Nephron (organoid): Measurements from ENCODE around the gene FER1L5.

Experiments
- H3K27ac Mint-ChIP-seq, 3 experiments: 2 replicates each; pipeline ENCODE4 v1.8.0; 2020; ENCODE audit warnings: mixed read lengths in 3 of 3, mild to moderate bottlenecking in 2 of 3, moderate library complexity in 1 of 3
- H3K27me3 Mint-ChIP-seq: 2 replicates; pipeline ENCODE4 v1.8.0; 2021; ENCODE audit warnings: low read depth, mild to moderate bottlenecking, moderate library complexity, mixed read lengths
- H3K36me3 Mint-ChIP-seq: 2 replicates; pipeline ENCODE4 v1.8.0; 2020; ENCODE audit warnings: low read depth, mixed read lengths
- H3K4me1 Mint-ChIP-seq: 2 replicates; pipeline ENCODE4 v1.8.0; 2020; ENCODE audit warnings: mixed read lengths
- H3K4me3 Mint-ChIP-seq, 3 experiments: 2 replicates each; pipeline ENCODE4 v1.8.0; 2020; ENCODE audit warnings: mild to moderate bottlenecking in 3 of 3, mixed read lengths in 3 of 3, moderate library complexity in 2 of 3
- H3K9me3 Mint-ChIP-seq: 2 replicates; pipeline ENCODE4 v1.8.0; 2020; ENCODE audit warnings: mixed read lengths
- TF ChIP-seq, protein P1 (sequence below), 3 experiments: fragments of 200-600 bp; sonication (generic); IDR thresholded peaks; one replicate each; pipeline ENCODE4 v1.5.0; 2021; ENCODE audit warnings: antibody characterized with exemption in 3 of 3; ENCODE audit not compliant: unreplicated experiment in 3 of 3

Gene FER1L5

DNA sequence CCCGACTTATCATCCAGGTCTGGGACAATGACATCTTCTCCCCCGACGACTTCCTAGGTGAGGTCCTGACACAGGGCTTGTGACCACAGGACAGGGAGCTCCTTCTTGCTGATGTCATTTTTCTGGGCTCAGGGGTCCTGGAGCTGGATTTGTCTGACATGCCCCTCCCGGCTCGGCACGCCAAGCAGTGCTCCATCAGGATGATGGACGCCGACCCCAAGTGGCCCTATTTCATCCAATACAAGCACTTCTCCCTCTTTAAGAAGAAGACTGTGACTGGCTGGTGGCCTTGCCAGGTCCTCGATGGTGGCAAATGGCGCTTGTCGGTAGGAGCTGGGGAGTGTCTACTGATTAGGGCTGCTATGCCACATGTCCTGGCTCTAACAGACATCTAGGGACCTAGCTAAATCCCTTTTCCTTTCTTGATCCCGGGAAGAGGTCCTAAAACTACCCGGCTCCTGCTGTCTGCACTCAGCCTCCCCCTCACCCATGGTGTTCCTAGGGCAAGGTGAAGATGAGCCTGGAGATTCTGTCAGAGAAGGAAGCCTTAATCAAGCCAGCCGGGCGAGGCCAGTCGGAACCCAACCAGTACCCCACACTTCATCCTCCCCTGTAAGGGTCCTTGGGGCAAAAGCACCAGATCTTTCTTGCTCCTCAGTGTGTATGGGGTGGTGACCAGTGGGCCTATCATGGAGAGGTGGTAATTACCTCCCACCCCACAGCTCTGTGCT, 60.6 kb downstream of the FER1L5 start:
- H3K27ac Mint-ChIP-seq, result no peak overlapping the region
- H3K4me1 Mint-ChIP-seq, result no peaks in the 10 kb centered on the region
- no peak overlapping the region for H3K4me3 Mint-ChIP-seq
- H3K27me3 Mint-ChIP-seq, result no peaks in the 10 kb centered on the region
- peaks cover 68% of the 10 kb centered on the region for H3K36me3 Mint-ChIP-seq
- TF ChIP-seq, protein P1, sequence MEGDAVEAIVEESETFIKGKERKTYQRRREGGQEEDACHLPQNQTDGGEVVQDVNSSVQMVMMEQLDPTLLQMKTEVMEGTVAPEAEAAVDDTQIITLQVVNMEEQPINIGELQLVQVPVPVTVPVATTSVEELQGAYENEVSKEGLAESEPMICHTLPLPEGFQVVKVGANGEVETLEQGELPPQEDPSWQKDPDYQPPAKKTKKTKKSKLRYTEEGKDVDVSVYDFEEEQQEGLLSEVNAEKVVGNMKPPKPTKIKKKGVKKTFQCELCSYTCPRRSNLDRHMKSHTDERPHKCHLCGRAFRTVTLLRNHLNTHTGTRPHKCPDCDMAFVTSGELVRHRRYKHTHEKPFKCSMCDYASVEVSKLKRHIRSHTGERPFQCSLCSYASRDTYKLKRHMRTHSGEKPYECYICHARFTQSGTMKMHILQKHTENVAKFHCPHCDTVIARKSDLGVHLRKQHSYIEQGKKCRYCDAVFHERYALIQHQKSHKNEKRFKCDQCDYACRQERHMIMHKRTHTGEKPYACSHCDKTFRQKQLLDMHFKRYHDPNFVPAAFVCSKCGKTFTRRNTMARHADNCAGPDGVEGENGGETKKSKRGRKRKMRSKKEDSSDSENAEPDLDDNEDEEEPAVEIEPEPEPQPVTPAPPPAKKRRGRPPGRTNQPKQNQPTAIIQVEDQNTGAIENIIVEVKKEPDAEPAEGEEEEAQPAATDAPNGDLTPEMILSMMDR (IDR thresholded peaks at IDR 0.05; ENCODE audit: unreplicated experiment in 3 of 3), result no peak
- H3K9me3 Mint-ChIP-seq, result no peaks in the 10 kb centered on the region

DNA sequence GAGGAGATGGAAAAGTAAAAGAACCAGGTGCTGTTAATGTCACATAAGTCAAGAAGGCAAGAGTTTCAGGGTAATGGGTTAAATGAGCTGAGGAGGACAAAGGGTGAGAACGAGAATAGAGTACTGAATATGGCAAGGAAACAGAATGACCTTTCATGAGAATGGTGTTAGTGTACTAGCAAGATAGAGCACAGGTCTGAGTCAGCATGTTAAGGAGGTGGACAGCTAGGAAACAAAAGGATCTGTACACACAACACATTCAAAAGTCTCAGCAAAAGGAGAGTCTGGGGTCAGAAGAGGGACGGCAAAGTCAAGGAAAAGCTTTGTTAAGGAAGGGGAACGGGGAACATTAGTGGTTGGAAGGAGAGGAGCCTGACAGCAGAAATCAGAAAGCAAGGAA, 68.4 kb downstream of the FER1L5 start:
- H3K9me3 Mint-ChIP-seq, result no peaks in the 10 kb centered on the region
- TF ChIP-seq, protein P1 (IDR thresholded peaks at IDR 0.05; ENCODE audit: unreplicated experiment in 3 of 3), result no peak
- peaks cover 9% of the 10 kb centered on the region for H3K4me1 Mint-ChIP-seq
- H3K27ac Mint-ChIP-seq, result no peak overlapping the region
- H3K36me3 Mint-ChIP-seq, result peaks cover 83% of the 10 kb centered on the region
- no peak overlapping the region for H3K4me3 Mint-ChIP-seq
- H3K27me3 Mint-ChIP-seq, result no peaks in the 10 kb centered on the region

DNA sequence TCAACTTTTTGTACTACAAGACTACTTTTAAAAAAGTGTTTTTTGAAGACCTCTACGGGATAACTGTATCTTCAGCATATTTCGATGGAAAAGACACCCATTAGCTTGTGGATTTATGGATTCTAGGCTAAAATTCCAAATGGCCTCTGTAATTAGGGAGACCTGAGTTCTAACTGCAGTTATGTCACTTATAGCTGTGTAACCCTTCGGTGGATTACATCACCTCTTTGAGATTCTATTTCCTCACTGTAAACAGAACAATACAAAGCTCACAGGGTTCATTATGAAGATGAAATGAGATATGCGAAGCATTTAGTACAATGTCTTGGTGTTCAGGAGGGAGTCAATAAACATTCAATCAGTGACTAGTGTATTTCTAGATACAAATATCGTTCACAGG, 73.1 kb downstream of the FER1L5 start:
- Mint-ChIP-seq H3K36me3 (peaks cover 67% of the 10 kb centered on the region), H3K9me3 (no peaks in the 10 kb centered on the region), H3K4me1 (peaks cover 9% of the 10 kb centered on the region), H3K27ac (no peak overlapping the region), H3K27me3 (no peaks in the 10 kb centered on the region), H3K4me3 (no peak overlapping the region)
- TF ChIP-seq, protein P1 (IDR thresholded peaks at IDR 0.05; ENCODE audit: unreplicated experiment in 3 of 3), result no peak

DNA sequence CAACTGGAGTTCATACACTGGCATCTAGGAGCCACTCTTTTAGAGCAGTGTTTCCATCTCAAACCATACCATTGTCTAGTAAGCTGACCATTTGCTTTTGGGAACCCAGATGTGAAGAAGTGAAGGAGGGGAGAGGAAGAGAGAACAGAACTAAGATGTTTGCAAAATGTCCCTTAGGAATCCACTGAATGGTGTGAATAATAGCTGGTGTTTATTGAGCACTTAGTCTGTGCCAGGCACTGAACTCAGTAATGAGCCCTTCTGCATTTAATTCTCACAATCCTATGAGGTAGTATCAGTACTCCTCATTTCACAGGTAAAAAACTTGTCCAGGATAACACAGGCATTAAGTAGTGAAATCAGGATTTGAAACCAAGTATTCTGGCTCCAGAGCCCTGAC, 73.8 kb downstream of the FER1L5 start:
- H3K4me1 Mint-ChIP-seq, result peaks cover 9% of the 10 kb centered on the region
- TF ChIP-seq, protein P1 (IDR thresholded peaks at IDR 0.05; ENCODE audit: unreplicated experiment in 3 of 3), result no peak
- no peaks in the 10 kb centered on the region for H3K27me3 Mint-ChIP-seq
- no peak overlapping the region for H3K27ac Mint-ChIP-seq
- H3K4me3 Mint-ChIP-seq, result no peak overlapping the region
- H3K9me3 Mint-ChIP-seq, result no peaks in the 10 kb centered on the region
- H3K36me3 Mint-ChIP-seq, result peaks cover 66% of the 10 kb centered on the region

DNA sequence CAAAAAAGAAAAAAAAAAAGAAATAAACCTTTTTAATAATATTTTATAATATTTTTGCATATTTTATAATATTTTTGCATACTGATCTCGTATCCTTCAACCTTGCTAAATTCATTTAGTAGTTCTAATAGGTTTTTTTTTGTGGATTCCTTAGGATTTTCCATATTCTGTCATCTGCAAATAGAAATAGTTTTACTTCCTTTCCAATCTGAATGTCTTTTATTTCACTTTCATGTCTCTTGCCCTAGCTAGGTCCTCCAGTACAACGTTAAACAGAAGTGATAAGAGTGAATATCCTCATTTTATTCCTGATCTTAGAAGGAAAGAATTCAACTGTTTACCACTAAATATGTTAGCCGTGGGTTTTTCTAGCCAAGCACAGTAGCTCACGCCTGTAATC, 83.6 kb downstream of the FER1L5 start:
- H3K4me1 Mint-ChIP-seq, result no peaks in the 10 kb centered on the region
- TF ChIP-seq, protein P1 (IDR thresholded peaks at IDR 0.05; ENCODE audit: unreplicated experiment in 3 of 3), result no peak
- no peak overlapping the region for H3K27ac Mint-ChIP-seq
- H3K4me3 Mint-ChIP-seq, result no peak overlapping the region
- H3K9me3 Mint-ChIP-seq, result no peaks in the 10 kb centered on the region
- H3K27me3 Mint-ChIP-seq, result no peaks in the 10 kb centered on the region
- H3K36me3 Mint-ChIP-seq, result peaks cover 58% of the 10 kb centered on the region

DNA sequence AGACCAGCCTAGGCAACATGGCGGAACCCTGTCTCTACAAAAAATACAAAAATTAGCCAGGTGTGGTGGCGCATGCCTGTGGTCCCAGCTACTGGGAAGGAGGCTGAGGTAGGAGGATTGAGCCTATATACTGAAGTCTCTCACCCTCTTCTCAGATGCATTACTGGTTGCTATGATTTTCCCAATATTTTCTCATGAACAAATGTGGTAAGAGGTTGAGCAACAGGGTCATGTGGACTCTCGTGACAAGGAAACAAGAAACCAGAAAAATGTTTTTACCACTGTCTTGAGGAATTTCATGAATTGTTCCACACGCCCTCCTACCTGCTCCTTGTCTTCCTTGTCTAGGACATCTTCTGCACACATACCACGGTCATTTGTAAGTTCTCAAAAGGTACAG, 84.9 kb downstream of the FER1L5 start:
- TF ChIP-seq, protein P1 (IDR thresholded peaks at IDR 0.05; ENCODE audit: unreplicated experiment in 3 of 3), result no peak
- H3K36me3 Mint-ChIP-seq, result peaks cover 56% of the 10 kb centered on the region
- no peaks in the 10 kb centered on the region for H3K27me3 Mint-ChIP-seq
- H3K27ac Mint-ChIP-seq, result no peak overlapping the region
- no peaks in the 10 kb centered on the region for H3K4me1 Mint-ChIP-seq
- no peak overlapping the region for H3K4me3 Mint-ChIP-seq
- no peaks in the 10 kb centered on the region for H3K9me3 Mint-ChIP-seq
